ENCODE measurements around the gene TOM1L2. TPM values are rescaled to one million over a fixed set of nuclear protein-coding genes. Genes with fewer than 3 reads are reported as not detected.

Gene TOM1L2
- total RNA-seq, 3 donors from 2014 or later (not counting 1 experiment from before 2014, with no cell fraction given): 35.7 to 43.2 (median 35.7) TPM

DNA sequence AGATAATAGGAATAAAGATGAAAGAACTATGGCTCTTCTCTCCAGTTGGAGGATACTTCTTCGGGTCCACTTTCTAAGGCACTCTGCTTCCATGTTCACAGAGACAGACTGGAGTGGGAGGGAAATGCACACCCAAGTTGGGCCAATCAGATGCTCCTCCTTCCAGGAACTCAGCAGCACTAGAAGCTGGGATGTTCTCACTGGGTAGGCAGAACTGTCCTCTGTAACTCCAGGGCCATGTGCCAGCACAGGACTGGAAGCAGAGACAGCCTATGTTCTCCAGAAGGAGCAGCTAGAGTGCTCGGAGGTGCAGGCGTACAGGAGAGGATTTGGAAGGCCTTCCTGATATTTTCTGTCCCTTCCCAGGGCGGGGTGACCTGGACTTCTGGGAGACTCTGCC, 85.5 kb downstream of the TOM1L2 start:
- H3K9me3 Mint-ChIP-seq: no peaks in the 10 kb centered on the region
- no peak overlapping the region for H3K27ac Mint-ChIP-seq
- intact Hi-C loops (cut with micrococcal nuclease): no loop called here
- DNase-seq (no peak), ATAC-seq (no peak)
- Histone ChIP-seq H3K4me1 (ENCODE audit: control insufficient read depth, insufficient read depth, low read length) (no peaks in the 10 kb centered on the region), H3K27ac (ENCODE audit: low read length) (no peak overlapping the region), H3K9me3 (ENCODE audit: control insufficient read depth, insufficient read depth, low read length) (no peaks in the 10 kb centered on the region), H3K4me3 (ENCODE audit: low read length) (no peak overlapping the region), H3K36me3 (ENCODE audit: control insufficient read depth, insufficient read depth, low read length) (peaks cover 20% of the 10 kb centered on the region), H3K27me3 (ENCODE audit: control insufficient read depth, insufficient read depth, low read length) (no peaks in the 10 kb centered on the region)
- H3K4me3 Mint-ChIP-seq: no peak overlapping the region
- H3K4me1 Mint-ChIP-seq: peaks cover 0 to 7% of the 10 kb centered on the region in 2 donors
- 86% methylated on average over 4 of the region's 4 CpGs for WGBS (ENCODE audit: insufficient coverage)
- TF ChIP-seq, protein P1, sequence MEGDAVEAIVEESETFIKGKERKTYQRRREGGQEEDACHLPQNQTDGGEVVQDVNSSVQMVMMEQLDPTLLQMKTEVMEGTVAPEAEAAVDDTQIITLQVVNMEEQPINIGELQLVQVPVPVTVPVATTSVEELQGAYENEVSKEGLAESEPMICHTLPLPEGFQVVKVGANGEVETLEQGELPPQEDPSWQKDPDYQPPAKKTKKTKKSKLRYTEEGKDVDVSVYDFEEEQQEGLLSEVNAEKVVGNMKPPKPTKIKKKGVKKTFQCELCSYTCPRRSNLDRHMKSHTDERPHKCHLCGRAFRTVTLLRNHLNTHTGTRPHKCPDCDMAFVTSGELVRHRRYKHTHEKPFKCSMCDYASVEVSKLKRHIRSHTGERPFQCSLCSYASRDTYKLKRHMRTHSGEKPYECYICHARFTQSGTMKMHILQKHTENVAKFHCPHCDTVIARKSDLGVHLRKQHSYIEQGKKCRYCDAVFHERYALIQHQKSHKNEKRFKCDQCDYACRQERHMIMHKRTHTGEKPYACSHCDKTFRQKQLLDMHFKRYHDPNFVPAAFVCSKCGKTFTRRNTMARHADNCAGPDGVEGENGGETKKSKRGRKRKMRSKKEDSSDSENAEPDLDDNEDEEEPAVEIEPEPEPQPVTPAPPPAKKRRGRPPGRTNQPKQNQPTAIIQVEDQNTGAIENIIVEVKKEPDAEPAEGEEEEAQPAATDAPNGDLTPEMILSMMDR (IDR thresholded peaks at IDR 0.05): no peak
- no peaks in the 10 kb centered on the region for H3K27me3 Mint-ChIP-seq (ENCODE audit: low read depth in 2 of 2)
- H3K36me3 Mint-ChIP-seq: no peaks in the 10 kb centered on the region

DNA sequence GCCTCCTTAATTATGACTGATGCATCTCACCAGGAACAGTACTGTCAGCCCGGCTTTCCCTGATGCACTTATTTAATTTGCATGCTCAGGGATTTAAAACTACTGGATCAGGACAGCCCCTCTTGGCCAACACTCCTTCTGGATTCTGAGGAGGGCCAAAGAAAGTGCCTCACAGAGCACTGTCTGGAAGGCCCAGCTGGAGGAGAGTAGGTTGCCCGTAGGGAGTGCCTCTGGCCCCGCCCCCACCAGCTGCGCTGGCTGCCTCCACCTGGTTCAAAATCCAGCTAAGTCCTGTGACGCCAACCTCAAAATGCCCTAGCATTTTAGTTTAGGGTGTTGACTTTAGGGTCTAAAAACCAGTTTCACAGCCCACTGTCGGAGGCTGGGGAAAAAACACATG, 86.0 kb downstream of the TOM1L2 start:
- Histone ChIP-seq H3K36me3 (ENCODE audit: control insufficient read depth, insufficient read depth, low read length) (peaks cover 16% of the 10 kb centered on the region), H3K4me3 (ENCODE audit: low read length) (no peak overlapping the region), H3K9me3 (ENCODE audit: control insufficient read depth, insufficient read depth, low read length) (no peaks in the 10 kb centered on the region), H3K27me3 (ENCODE audit: control insufficient read depth, insufficient read depth, low read length) (no peaks in the 10 kb centered on the region), H3K27ac (ENCODE audit: low read length) (no peak overlapping the region), H3K4me1 (ENCODE audit: control insufficient read depth, insufficient read depth, low read length) (no peaks in the 10 kb centered on the region)
- intact Hi-C loops (cut with micrococcal nuclease): no loop called here
- no peak for ATAC-seq
- Mint-ChIP-seq H3K9me3 (no peaks in the 10 kb centered on the region), H3K4me1 (peaks cover 0 to 4% of the 10 kb centered on the region in 2 donors), H3K36me3 (no peaks in the 10 kb centered on the region), H3K27me3 (ENCODE audit: low read depth in 2 of 2) (no peaks in the 10 kb centered on the region), H3K4me3 (no peak overlapping the region), H3K27ac (no peak overlapping the region)
- DNase-seq: no peak
- TF ChIP-seq, protein P1 (IDR thresholded peaks at IDR 0.05): no peak
- 95% methylated on average over 6 of the region's 6 CpGs for WGBS (ENCODE audit: insufficient coverage)

DNA sequence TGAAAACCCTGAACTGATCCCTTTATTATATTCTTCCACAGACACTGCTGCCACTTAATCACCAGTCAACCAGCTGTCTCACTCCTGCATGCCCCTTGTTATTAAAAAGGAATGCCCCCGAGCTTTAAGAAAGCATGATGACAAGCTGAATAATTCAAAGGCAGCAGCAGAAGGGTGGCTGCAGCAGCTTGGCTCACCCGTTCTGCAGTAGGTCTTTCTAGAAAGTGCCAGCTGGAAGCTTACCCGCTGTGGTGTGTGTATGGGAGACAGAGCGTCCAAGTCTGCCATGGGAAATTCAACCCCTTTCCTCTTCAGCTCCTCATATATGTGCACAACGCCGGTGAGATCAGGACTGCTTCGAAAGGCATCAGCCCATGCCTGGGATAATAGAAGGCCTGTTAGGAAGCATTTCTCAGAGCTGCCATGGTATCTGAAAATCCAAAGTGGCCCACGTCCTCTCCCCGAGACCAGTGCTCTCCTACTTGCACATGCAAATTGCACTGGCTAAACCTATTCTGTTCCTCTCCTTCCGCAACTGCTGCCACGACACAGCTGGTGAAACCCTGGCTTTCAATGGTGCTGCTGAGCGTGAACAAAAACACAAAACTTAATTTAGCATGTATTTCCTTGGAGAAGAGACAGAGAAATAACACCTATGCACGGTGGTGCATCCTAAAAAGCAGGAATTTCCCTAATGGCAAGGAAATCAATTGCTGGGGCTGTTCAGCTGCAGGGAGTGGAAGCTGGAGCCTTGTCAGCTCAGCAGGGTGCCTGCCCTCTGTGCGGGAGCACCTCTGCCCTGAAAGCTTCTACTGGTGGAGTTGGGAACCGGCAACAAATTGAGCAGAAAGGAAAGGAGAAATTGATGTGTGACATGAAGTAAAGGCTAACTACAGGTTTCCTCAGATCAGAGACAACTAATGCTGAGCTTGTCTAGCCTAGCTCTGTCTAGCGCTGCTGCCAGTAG, 87.5 kb downstream of the TOM1L2 start:
- no peaks in the 10 kb centered on the region for H3K4me1 ChIP-seq (ENCODE audit: control insufficient read depth, insufficient read depth, low read length)
- H3K36me3 Mint-ChIP-seq: no peaks in the 10 kb centered on the region
- WGBS (ENCODE audit: insufficient coverage): 97% methylated on average over 16 of the region's 16 CpGs
- no peaks in the 10 kb centered on the region for H3K9me3 ChIP-seq (ENCODE audit: control insufficient read depth, insufficient read depth, low read length)
- ATAC-seq: no peak
- no peak for DNase-seq
- intact Hi-C loops (cut with micrococcal nuclease): no loop called here
- no peaks in the 10 kb centered on the region for H3K27me3 Mint-ChIP-seq (ENCODE audit: low read depth in 2 of 2)
- no peak overlapping the region for H3K27ac Mint-ChIP-seq
- no peak overlapping the region for H3K27ac ChIP-seq (ENCODE audit: low read length)
- peaks cover 21% of the 10 kb centered on the region for H3K36me3 ChIP-seq (ENCODE audit: control insufficient read depth, insufficient read depth, low read length)
- peaks cover 0 to 3% of the 10 kb centered on the region in 2 donors for H3K4me1 Mint-ChIP-seq
- no peak overlapping the region for H3K4me3 Mint-ChIP-seq
- TF ChIP-seq, protein P1 (IDR thresholded peaks at IDR 0.05): no peak
- H3K27me3 ChIP-seq (ENCODE audit: control insufficient read depth, insufficient read depth, low read length): no peaks in the 10 kb centered on the region
- no peaks in the 10 kb centered on the region for H3K9me3 Mint-ChIP-seq
- H3K4me3 ChIP-seq (ENCODE audit: low read length): no peak overlapping the region

Data from natural killer cell (primary cell).